Colonic mucosa (tissue), 4 donors: ENCODE data around the gene NCOA7. TPM values are rescaled to one million over a fixed set of nuclear protein-coding genes. Genes with fewer than 3 reads are reported as not detected.
A peak's percentile ranks its signal among the peaks of the same experiment; 100 is the strongest.
"Not testable (repeated sequence)": the region's sequence is repeated elsewhere in the genome, so short reads cannot be mapped to it uniquely, and the experiment has no call there.

Experiments used
- DNase-seq: peaks from one replicate; pipeline ENCODE4 v3.0.0-alpha.2; 2020
- H3K27ac ChIP-seq: fragments of 200-600 bp; one replicate; pipeline ENCODE4 v1.8.0; 2021
- H3K27me3 ChIP-seq: fragments of 200-600 bp; one replicate; pipeline ENCODE4 v1.8.0; 2021
- H3K36me3 ChIP-seq: fragments of 200-600 bp; one replicate; pipeline ENCODE4 v1.8.0; 2021
- H3K4me1 ChIP-seq: fragments of 200-600 bp; one replicate; pipeline ENCODE4 v1.8.0; 2021; ENCODE audit warnings: mild to moderate bottlenecking
- H3K4me3 ChIP-seq: fragments of 200-600 bp; one replicate; pipeline ENCODE4 v1.8.0; 2021
- H3K9ac ChIP-seq, 2 donors: one replicate each; pipeline ENCODE4 v1.7.0; 2013; ENCODE audit warnings: control low read depth in 2 of 2, low read depth in 2 of 2, low read length in 2 of 2
- H3K9me3 ChIP-seq: fragments of 200-600 bp; one replicate; pipeline ENCODE4 v1.8.0; 2021
- intact Hi-C: fragments of 100-400 bp; cut with DNase I; formaldehyde crosslinking; loops from one replicate; pipeline ENCODE4 v1.14.1; 2022
- total RNA-seq, 2 donors: library from RNA; stranded (reverse); fragmentation: NEBNext Ultra II Directional in 1 of 2; extraction: Animal tissue kit (Norgen Biotek cat#: 25700) in 1 of 2; gene quantifications; one replicate each; pipeline ENCODE4 v1.2.1, GENCODE V29; 2021
- TF ChIP-seq, protein P1 (sequence below): fragments of 200-600 bp; IDR thresholded peaks from one replicate; pipeline ENCODE4 v1.8.0; 2022; ENCODE audit warnings: antibody characterized with exemption, mild to moderate bottlenecking
- donor health status: healthy.
- donor health status: DM: no; HTN: no; CAD: no.
- donor health status: DM: no; HTN: no; CAD: no.

Gene NCOA7
- total RNA-seq, 2 donors from 2014 or later = 24.9 to 59.3 TPM

- no peak overlapping the region for H3K27ac ChIP-seq
- H3K4me3 ChIP-seq = no peak overlapping the region
- H3K9ac ChIP-seq = no peak overlapping the region
- H3K9me3 ChIP-seq = no peaks in the 10 kb centered on the region
- no peaks in the 10 kb centered on the region for H3K36me3 ChIP-seq
- no peak for DNase-seq
- TF ChIP-seq, protein P1, sequence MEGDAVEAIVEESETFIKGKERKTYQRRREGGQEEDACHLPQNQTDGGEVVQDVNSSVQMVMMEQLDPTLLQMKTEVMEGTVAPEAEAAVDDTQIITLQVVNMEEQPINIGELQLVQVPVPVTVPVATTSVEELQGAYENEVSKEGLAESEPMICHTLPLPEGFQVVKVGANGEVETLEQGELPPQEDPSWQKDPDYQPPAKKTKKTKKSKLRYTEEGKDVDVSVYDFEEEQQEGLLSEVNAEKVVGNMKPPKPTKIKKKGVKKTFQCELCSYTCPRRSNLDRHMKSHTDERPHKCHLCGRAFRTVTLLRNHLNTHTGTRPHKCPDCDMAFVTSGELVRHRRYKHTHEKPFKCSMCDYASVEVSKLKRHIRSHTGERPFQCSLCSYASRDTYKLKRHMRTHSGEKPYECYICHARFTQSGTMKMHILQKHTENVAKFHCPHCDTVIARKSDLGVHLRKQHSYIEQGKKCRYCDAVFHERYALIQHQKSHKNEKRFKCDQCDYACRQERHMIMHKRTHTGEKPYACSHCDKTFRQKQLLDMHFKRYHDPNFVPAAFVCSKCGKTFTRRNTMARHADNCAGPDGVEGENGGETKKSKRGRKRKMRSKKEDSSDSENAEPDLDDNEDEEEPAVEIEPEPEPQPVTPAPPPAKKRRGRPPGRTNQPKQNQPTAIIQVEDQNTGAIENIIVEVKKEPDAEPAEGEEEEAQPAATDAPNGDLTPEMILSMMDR = no peak
- H3K27me3 ChIP-seq = no peaks in the 10 kb centered on the region
- H3K4me1 ChIP-seq = no peaks in the 10 kb centered on the region
- intact Hi-C loops = loop anchor here (10.0 kb wide), 1 partner anchor 645 kb away; the partner anchor contains the start of gene HDDC2
Observed at GRCh38 chr6:125950293-125950692, 159.5 kb downstream of the NCOA7 start.

GRCh38 chr6:125950716-125951115 lies 160.0 kb downstream of the NCOA7 start:
- intact Hi-C loops = loop anchor here (10.0 kb wide), 1 partner anchor 646 kb away; the partner anchor contains the start of gene HDDC2
- not testable (repeated sequence) for H3K27me3 ChIP-seq, H3K4me3 ChIP-seq, DNase-seq, H3K36me3 ChIP-seq, H3K9me3 ChIP-seq, H3K27ac ChIP-seq, H3K4me1 ChIP-seq, H3K9ac ChIP-seq

- no peaks in the 10 kb centered on the region for H3K27me3 ChIP-seq
- H3K36me3 ChIP-seq = no peaks in the 10 kb centered on the region
- intact Hi-C loops = loop anchor here (10.0 kb wide), 1 partner anchor 647 kb away; the partner anchor contains the start of gene HDDC2
- DNase-seq = no peak
- TF ChIP-seq, protein P1 = no peak
- no peaks in the 10 kb centered on the region for H3K9me3 ChIP-seq
- no peak overlapping the region for H3K9ac ChIP-seq
- no peaks in the 10 kb centered on the region for H3K4me1 ChIP-seq
- H3K4me3 ChIP-seq = no peak overlapping the region
- no peak overlapping the region for H3K27ac ChIP-seq
Observed at GRCh38 chr6:125951323-125951722, 160.6 kb downstream of the NCOA7 start.

DNA sequence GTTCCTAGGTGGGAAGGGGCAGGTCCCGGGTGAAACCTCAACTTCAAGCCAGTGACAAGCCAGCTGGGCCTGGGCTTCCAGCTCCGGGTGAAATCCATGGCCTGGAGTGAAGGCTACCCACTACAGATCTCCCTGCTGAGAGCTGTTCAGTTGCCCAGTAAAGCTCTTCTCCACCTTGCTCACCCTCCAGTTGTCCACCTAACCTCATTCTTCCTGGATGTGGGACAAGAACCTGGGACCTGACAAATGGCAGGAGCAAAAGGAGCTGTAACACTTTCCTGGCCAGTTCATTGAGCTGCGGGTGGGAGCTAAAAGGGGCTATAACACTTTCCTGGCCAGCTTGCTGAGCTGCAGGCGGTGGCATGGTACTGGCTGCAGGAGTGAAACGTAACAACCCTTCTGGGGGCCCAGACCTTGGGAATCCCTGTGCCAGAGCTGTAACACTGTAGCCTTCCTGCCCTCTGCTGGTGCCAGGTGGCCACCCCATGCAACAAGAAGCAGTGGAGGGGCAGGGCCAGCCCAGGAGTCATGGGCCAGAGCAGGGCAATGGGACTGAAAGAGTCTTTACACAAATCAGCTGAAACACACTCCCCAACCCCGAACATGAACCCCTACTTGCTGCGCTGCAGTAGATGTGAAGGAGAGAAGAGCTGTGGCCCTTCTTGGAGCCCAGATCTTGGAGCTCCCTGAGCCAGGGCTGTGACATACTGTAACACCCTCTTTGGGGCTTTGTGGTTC lies 162.2 kb downstream of the NCOA7 start:
- H3K27me3 ChIP-seq = no peaks in the 10 kb centered on the region
- no peaks in the 10 kb centered on the region for H3K4me1 ChIP-seq
- H3K9me3 ChIP-seq = no peaks in the 10 kb centered on the region
- intact Hi-C loops = loop anchor here (2.0 to 10.0 kb wide), 2 partner anchors 94 to 648 kb away; partner anchors contain the start of gene HDDC2
- TF ChIP-seq, protein P1 = no peak
- H3K27ac ChIP-seq = no peak overlapping the region
- no peak overlapping the region for H3K4me3 ChIP-seq
- no peak overlapping the region for H3K9ac ChIP-seq
- no peak for DNase-seq
- no peaks in the 10 kb centered on the region for H3K36me3 ChIP-seq

- peak; percentile 56 for DNase-seq
- H3K27ac ChIP-seq = no peak overlapping the region
- no peak overlapping the region for H3K9ac ChIP-seq
- no peak overlapping the region for H3K4me3 ChIP-seq
- no peaks in the 10 kb centered on the region for H3K27me3 ChIP-seq
- intact Hi-C loops = loop anchor here (2.0 to 10.0 kb wide), 2 partner anchors 95 to 649 kb away; partner anchors contain the start of gene HDDC2
- no peaks in the 10 kb centered on the region for H3K9me3 ChIP-seq
- TF ChIP-seq, protein P1 = peak; percentile 36
- no peaks in the 10 kb centered on the region for H3K36me3 ChIP-seq
- no peaks in the 10 kb centered on the region for H3K4me1 ChIP-seq
Observed at GRCh38 chr6:125953502-125953875, 162.7 kb downstream of the NCOA7 start.
